ENCODE results near the gene MEDAG.

GRCh38 chr13:30874561-30874960 lies 31.5 kb upstream of the MEDAG start:
- TF ChIP-seq CTCF (conservative IDR thresholded peaks at IDR 0.05; ENCODE audit: low read length) (no peak), EZH2phosphoT487 (IDR thresholded peaks at IDR 0.05; ENCODE audit: borderline replicate concordance) (no peak)
